Liver (tissue), 9 donors: ENCODE results near the gene CCDC97. TPM values are rescaled to one million over a fixed set of nuclear protein-coding genes. Genes with fewer than 3 reads are reported as not detected.
A peak's percentile ranks its signal among the peaks of the same experiment; 100 is the strongest.

ENCODE experiments used
- DNase-seq: peaks from one replicate; pipeline ENCODE4 v3.0.0-alpha.2; 2017; ENCODE audit warnings: low spot score
- H3K27ac ChIP-seq, 2 donors: one replicate each; pipeline ENCODE4 v1.7.0; 2013; ENCODE audit warnings: inconsistent platforms in 2 of 2, low read length in 2 of 2, control low read depth in 1 of 2, low read depth in 1 of 2, mild to moderate bottlenecking in 1 of 2
- H3K27me3 ChIP-seq, 4 donors: one replicate each; pipeline versions ENCODE4 v1.6.1 to v1.7.0; 2013; ENCODE audit warnings: low read length in 3 of 4, inconsistent platforms in 1 of 4, mild to moderate bottlenecking in 1 of 4, moderate library complexity in 1 of 4; ENCODE audit not compliant: control insufficient read depth in 4 of 4, insufficient read depth in 4 of 4
- H3K36me3 ChIP-seq, 4 donors: one replicate each; pipeline versions ENCODE4 v1.6.1 to v1.7.0; 2013; ENCODE audit warnings: low read length in 3 of 4, mild to moderate bottlenecking in 3 of 4, low read depth in 1 of 4, moderate library complexity in 1 of 4; ENCODE audit not compliant: control insufficient read depth in 4 of 4, insufficient read depth in 3 of 4
- H3K4me1 ChIP-seq, 4 donors: one replicate each; pipeline versions ENCODE4 v1.6.1 to v1.7.0; 2013; ENCODE audit warnings: low read length in 3 of 4, mild to moderate bottlenecking in 3 of 4, moderate library complexity in 1 of 4; ENCODE audit not compliant: control insufficient read depth in 4 of 4, insufficient read depth in 4 of 4
- H3K4me3 ChIP-seq, 3 donors: one replicate each; pipeline versions ENCODE4 v1.6.1 to v1.7.0; 2013; ENCODE audit warnings: low read length in 3 of 3, control low read depth in 1 of 3, low read depth in 1 of 3, mild to moderate bottlenecking in 1 of 3
- H3K9ac ChIP-seq, 2 donors: one replicate each; pipeline ENCODE4 v1.7.0; 2013; ENCODE audit warnings: low read length in 2 of 2, mild to moderate bottlenecking in 2 of 2, moderate library complexity in 2 of 2, control low read depth in 1 of 2, low read depth in 1 of 2
- H3K9me3 ChIP-seq, 4 donors: one replicate each; pipeline versions ENCODE4 v1.6.1 to v1.7.0; 2013; ENCODE audit warnings: low read length in 3 of 4; ENCODE audit not compliant: control insufficient read depth in 4 of 4
- ATF3 ChIP-seq: IDR thresholded peaks from 2 replicates; pipeline ENCODE4 v1.6.1; 2016; ENCODE audit warnings: antibody characterized with exemption
- CTCF ChIP-seq: fragments of 150-350 bp; IDR thresholded peaks from 2 replicates; pipeline ENCODE4 v1.5.1; 2017; ENCODE audit warnings: improper control_type of control experiment, low read depth, low read length; ENCODE audit not compliant: missing input control
- EGR1 ChIP-seq, 2 donors: IDR thresholded peaks; 2 replicates each; pipeline ENCODE4 v1.6.1; 2016 to 2018; ENCODE audit warnings: antibody characterized with exemption in 2 of 2, low read depth in 2 of 2
- FOXA1 ChIP-seq: IDR thresholded peaks from 2 replicates; pipeline ENCODE4 v1.6.1; 2016; ENCODE audit warnings: antibody characterized with exemption
- FOXA2 ChIP-seq: IDR thresholded peaks from 2 replicates; pipeline ENCODE4 v1.6.1; 2016; ENCODE audit warnings: antibody characterized with exemption
- GABPA ChIP-seq, 2 donors: IDR thresholded peaks in 1 of 2; conservative IDR thresholded peaks in 1 of 2; 2 replicates each; pipeline ENCODE4 v1.6.1; 2016; ENCODE audit warnings: antibody characterized with exemption in 2 of 2, mild to moderate bottlenecking in 1 of 2, moderate library complexity in 1 of 2
- HNF4A ChIP-seq, 2 donors: conservative IDR thresholded peaks; 2 replicates each; pipeline ENCODE4 v1.6.1; 2016; ENCODE audit warnings: antibody characterized with exemption in 2 of 2, mild to moderate bottlenecking in 2 of 2
- HNF4G ChIP-seq: IDR thresholded peaks from 2 replicates; pipeline ENCODE4 v1.6.1; 2016; ENCODE audit warnings: antibody characterized with exemption
- JUND ChIP-seq, 2 donors: IDR thresholded peaks; 2 replicates each; pipeline ENCODE4 v1.6.1; 2016; ENCODE audit warnings: antibody characterized with exemption in 2 of 2
- MAX ChIP-seq: IDR thresholded peaks from 2 replicates; pipeline ENCODE4 v1.6.1; 2016; ENCODE audit warnings: antibody characterized with exemption
- NR2F2 ChIP-seq: IDR thresholded peaks from 2 replicates; pipeline ENCODE4 v1.6.1; 2016; ENCODE audit warnings: antibody characterized with exemption
- RAD21 ChIP-seq, 2 donors: IDR thresholded peaks; 2 replicates each; pipeline ENCODE4 v1.6.1; 2016; ENCODE audit warnings: antibody characterized with exemption in 2 of 2, mild to moderate bottlenecking in 2 of 2
- REST ChIP-seq: IDR thresholded peaks from 2 replicates; pipeline ENCODE4 v1.6.1; 2016; ENCODE audit warnings: antibody characterized with exemption, mild to moderate bottlenecking
- RXRA ChIP-seq, 2 donors: IDR thresholded peaks; 2 replicates each; pipeline ENCODE4 v1.6.1; 2017 to 2018; ENCODE audit warnings: antibody characterized with exemption in 2 of 2, mild to moderate bottlenecking in 1 of 2
- SP1 ChIP-seq: IDR thresholded peaks from 2 replicates; pipeline ENCODE4 v1.6.1; 2018; ENCODE audit warnings: antibody characterized with exemption, mild to moderate bottlenecking
- TAF1 ChIP-seq: conservative IDR thresholded peaks from 2 replicates; pipeline ENCODE4 v1.6.1; 2016; ENCODE audit warnings: antibody characterized with exemption, mild to moderate bottlenecking
- YY1 ChIP-seq: IDR thresholded peaks from 2 replicates; pipeline ENCODE4 v1.6.1; 2016; ENCODE audit warnings: antibody characterized with exemption, mild to moderate bottlenecking
- ZBTB33 ChIP-seq: IDR thresholded peaks from 2 replicates; pipeline ENCODE4 v1.6.1; 2016; ENCODE audit warnings: antibody characterized with exemption
- WGBS: extraction: QIAGEN DNeasy Blood & Tissue Kit; methylation state at CpG from one replicate; pipeline ENCODE4 v1.1.7; 2013; 5-methylcytosine and 5-hydroxymethylcytosine counted together
- polyA plus RNA-seq, 2 donors: library from polyadenylated mRNA; stranded (reverse) in 1 of 2; unstranded in 1 of 2; fragments of 200-250 nt in 1 of 2; fragments of >200 nt in 1 of 2; fragmentation: Nextera tagmentation in 1 of 2; extraction: Ambion mirVana in 1 of 2; gene quantifications; one replicate each; pipeline versions ENCODE4 v1.2.1 to v1.2.3, GENCODE V29; 2013 to 2015
- total RNA-seq, 2 donors: library from RNA; depleted of rRNA; stranded (reverse); fragments of >200 nt; gene quantifications; one replicate each; pipeline ENCODE4 v1.2.3, GENCODE V29; 2014
- donor health status: healthy.
- donor health status: healthy.
- donor health status: healthy.
- donor health status: healthy.
- donor health status: healthy.

The CCDC97 gene
- total and polyA plus RNA-seq, 4 donors, result 3.8 to 5.7 (median 5.3) TPM

DNA sequence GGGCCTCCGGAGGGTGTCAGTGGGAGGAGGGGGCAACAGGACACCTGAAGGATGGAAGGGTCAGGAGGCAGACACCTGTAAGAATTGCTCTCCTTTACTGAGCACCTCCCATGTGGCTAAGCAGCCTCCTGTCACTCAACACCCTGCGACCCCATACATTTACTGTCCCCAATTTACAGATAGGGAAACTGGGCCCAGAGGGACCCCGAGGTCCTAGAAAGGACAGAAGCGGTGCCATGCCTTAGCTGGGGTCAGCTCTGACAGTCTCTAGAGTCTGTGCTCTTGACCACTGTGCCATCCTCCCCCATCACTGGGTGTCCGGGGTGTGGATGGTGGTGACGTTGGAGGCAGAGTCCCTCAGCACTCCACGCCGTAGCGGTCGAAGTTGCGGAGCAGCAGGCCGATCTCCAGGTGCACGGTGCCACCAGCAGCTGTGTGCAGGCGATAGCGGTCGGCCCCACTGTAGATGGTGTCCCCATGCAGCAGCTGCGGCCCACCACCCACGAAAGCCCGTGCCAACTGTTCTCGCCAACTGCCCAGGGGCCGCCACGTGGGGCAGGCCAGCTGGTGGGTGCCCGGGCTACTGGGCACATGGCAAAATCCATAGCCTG lies 44.5 kb downstream of the CCDC97 start:
- Histone ChIP-seq H3K4me1 (peaks cover 0 to 34% (median 20%) of the 10 kb centered on the region in 4 donors), H3K4me3 (peak overlapping the region in 1 of 3 donors; percentile 61), H3K36me3 (no peaks in the 10 kb centered on the region), H3K27ac (peak overlapping the region; percentile 31 to 73), H3K27me3 (no peaks in the 10 kb centered on the region), H3K9ac (no peak overlapping the region), H3K9me3 (no peaks in the 10 kb centered on the region)
- 93% methylated on average over 23 of the region's 23 CpGs for WGBS
- no peak for DNase-seq
- TF ChIP-seq SP1 (no peak), EGR1 (IDR thresholded peaks at IDR 0.05; ENCODE audit: low read depth in 2 of 2) (no peak), ATF3 (no peak), REST (no peak), RXRA (IDR thresholded peaks at IDR 0.05) (no peak), RAD21 (IDR thresholded peaks at IDR 0.05) (no peak), FOXA1 (no peak), TAF1 (no peak), YY1 (no peak), MAX (no peak), NR2F2 (no peak), HNF4A (conservative IDR thresholded peaks at IDR 0.05) (no peak), ZBTB33 (no peak), GABPA (IDR thresholded peaks at IDR 0.05 in 1 of 2, conservative IDR thresholded peaks at IDR 0.05 in 1 of 2) (no peak), CTCF (no peak), FOXA2 (no peak), JUND (IDR thresholded peaks at IDR 0.05) (no peak), HNF4G (no peak)
